ENCODE results near the gene CARMIL1.

The CARMIL1 gene

GRCh38 chr6:25237579-25237978 is 41.6 kb upstream of the CARMIL1 start:
- Histone ChIP-seq H3K4me2 (ENCODE audit: low read length) (no peak overlapping the region), H3K4me3 (ENCODE audit: low read length) (no peak overlapping the region), H3K27me3 (ENCODE audit: low read depth, low read length) (no peaks in the 10 kb centered on the region), H4K20me1 (ENCODE audit: insufficient read depth, low read length) (no peaks in the 10 kb centered on the region), H3K79me2 (ENCODE audit: low read length) (no peaks in the 10 kb centered on the region), H3K4me1 (ENCODE audit: low read length) (no peaks in the 10 kb centered on the region), H2AFZ (ENCODE audit: low read depth, low read length) (no peak overlapping the region), H3K27ac (ENCODE audit: low read length) (no peak overlapping the region), H3K36me3 (replicated peaks; ENCODE audit: low read depth, low read length) (no peaks in the 10 kb centered on the region), H3K9ac (ENCODE audit: low read length) (no peak overlapping the region), H3K9me3 (ENCODE audit: insufficient read depth, low read length) (no peaks in the 10 kb centered on the region)
- no peak for TF ChIP-seq CTCF (IDR thresholded peaks at IDR 0.05; ENCODE audit: low read depth, low read length)

GRCh38 chr6:25239059-25239458 is 40.1 kb upstream of the CARMIL1 start:
- Histone ChIP-seq H3K79me2 (ENCODE audit: low read length) (no peaks in the 10 kb centered on the region), H3K9ac (ENCODE audit: low read length) (no peak overlapping the region), H3K36me3 (replicated peaks; ENCODE audit: low read depth, low read length) (no peaks in the 10 kb centered on the region), H3K4me3 (ENCODE audit: low read length) (no peak overlapping the region), H3K9me3 (ENCODE audit: insufficient read depth, low read length) (no peaks in the 10 kb centered on the region), H3K27ac (ENCODE audit: low read length) (no peak overlapping the region), H4K20me1 (ENCODE audit: insufficient read depth, low read length) (no peaks in the 10 kb centered on the region), H3K27me3 (ENCODE audit: low read depth, low read length) (no peaks in the 10 kb centered on the region), H2AFZ (ENCODE audit: low read depth, low read length) (no peak overlapping the region), H3K4me2 (ENCODE audit: low read length) (no peak overlapping the region), H3K4me1 (ENCODE audit: low read length) (no peaks in the 10 kb centered on the region)
- TF ChIP-seq EZH2phosphoT487 (IDR thresholded peaks at IDR 0.05; ENCODE audit: low read depth), result no peak
- no peak for TF ChIP-seq CTCF (IDR thresholded peaks at IDR 0.05; ENCODE audit: low read depth, low read length)

GRCh38 chr6:25239498-25239897 is 39.7 kb upstream of the CARMIL1 start:
- TF ChIP-seq CTCF (IDR thresholded peaks at IDR 0.05; ENCODE audit: low read depth, low read length), result no peak
- no peak for TF ChIP-seq EZH2phosphoT487 (IDR thresholded peaks at IDR 0.05; ENCODE audit: low read depth)
- Histone ChIP-seq H3K27ac (ENCODE audit: low read length) (no peak overlapping the region), H3K4me2 (ENCODE audit: low read length) (no peak overlapping the region), H2AFZ (ENCODE audit: low read depth, low read length) (no peak overlapping the region), H3K79me2 (ENCODE audit: low read length) (no peaks in the 10 kb centered on the region), H3K36me3 (replicated peaks; ENCODE audit: low read depth, low read length) (no peaks in the 10 kb centered on the region), H3K4me3 (ENCODE audit: low read length) (no peak overlapping the region), H3K27me3 (ENCODE audit: low read depth, low read length) (no peaks in the 10 kb centered on the region), H3K9ac (ENCODE audit: low read length) (no peak overlapping the region), H4K20me1 (ENCODE audit: insufficient read depth, low read length) (no peaks in the 10 kb centered on the region), H3K4me1 (ENCODE audit: low read length) (no peaks in the 10 kb centered on the region), H3K9me3 (ENCODE audit: insufficient read depth, low read length) (no peaks in the 10 kb centered on the region)

GRCh38 chr6:25242567-25242966 is 36.6 kb upstream of the CARMIL1 start:
- H3K9ac ChIP-seq (ENCODE audit: low read length), result no peak overlapping the region
- H3K4me3 ChIP-seq (ENCODE audit: low read length), result no peak overlapping the region
- TF ChIP-seq CTCF (IDR thresholded peaks at IDR 0.05; ENCODE audit: low read depth, low read length), result no peak
- no peak for TF ChIP-seq EZH2phosphoT487 (IDR thresholded peaks at IDR 0.05; ENCODE audit: low read depth)
- H3K27ac ChIP-seq (ENCODE audit: low read length), result no peak overlapping the region
- no peaks in the 10 kb centered on the region for H4K20me1 ChIP-seq (ENCODE audit: insufficient read depth, low read length)
- no peaks in the 10 kb centered on the region for H3K27me3 ChIP-seq (ENCODE audit: low read depth, low read length)
- no peaks in the 10 kb centered on the region for H3K36me3 ChIP-seq (replicated peaks; ENCODE audit: low read depth, low read length)
- H3K4me2 ChIP-seq (ENCODE audit: low read length), result no peak overlapping the region
- no peaks in the 10 kb centered on the region for H3K9me3 ChIP-seq (ENCODE audit: insufficient read depth, low read length)
- H3K4me1 ChIP-seq (ENCODE audit: low read length), result no peaks in the 10 kb centered on the region
- no peak overlapping the region for H2AFZ ChIP-seq (ENCODE audit: low read depth, low read length)
- no peaks in the 10 kb centered on the region for H3K79me2 ChIP-seq (ENCODE audit: low read length)
